Keratinocyte (primary cell): ENCODE results near the gene TXNDC12. TPM values are rescaled to one million over a fixed set of nuclear protein-coding genes. Genes with fewer than 3 reads are reported as not detected.

Experiments used
- DNase-seq: peaks from one replicate; pipeline ENCODE4 v3.0.0-alpha.2; 2011; ENCODE audit warnings: low read depth, missing footprints, low spot score
- FAIRE-seq: peaks from 2 replicates; lab custom pipeline; 2011; peaks lifted over from hg19 to GRCh38; lab: Jason Lieb, UNC
- H2AFZ ChIP-seq: 2 replicates; pipeline ENCODE4 v1.6.0; 2012; ENCODE audit warnings: low read length, control low read depth, inconsistent platforms; ENCODE audit not compliant: control insufficient read depth
- H3K27ac ChIP-seq: 2 replicates; pipeline ENCODE4 v1.5.1; 2011; ENCODE audit warnings: low read length; ENCODE audit not compliant: control insufficient read depth, insufficient read depth
- H3K27me3 ChIP-seq: 3 replicates; pipeline ENCODE4 v1.6.0; 2011; ENCODE audit warnings: low read length; ENCODE audit not compliant: control insufficient read depth, insufficient read depth; ENCODE audit errors: extremely low read depth
- H3K36me3 ChIP-seq, 2 experiments: 2 replicates in 1 of 2; 3 replicates in 1 of 2; pipeline ENCODE4 v1.5.1; 2011; ENCODE audit warnings: low read length in 2 of 2, mild to moderate bottlenecking in 1 of 2; ENCODE audit not compliant: control insufficient read depth in 2 of 2, insufficient read depth in 2 of 2; ENCODE audit errors: extremely low read depth in 1 of 2
- H3K4me1 ChIP-seq: 3 replicates; pipeline ENCODE4 v1.5.1; 2011; ENCODE audit warnings: low read length; ENCODE audit not compliant: control insufficient read depth, insufficient read depth; ENCODE audit errors: extremely low read depth
- H3K4me2 ChIP-seq: 3 replicates; pipeline ENCODE4 v1.6.0; 2011; ENCODE audit warnings: low read depth, low read length; ENCODE audit not compliant: control insufficient read depth, insufficient read depth; ENCODE audit errors: extremely low read depth
- H3K4me3 ChIP-seq, 3 experiments: fragments of 200-600 bp in 1 of 3; sonication (generic) in 1 of 3; 2 replicates in 2 of 3; 3 replicates in 1 of 3; pipeline ENCODE4 v1.5.1; 2011 to 2016; ENCODE audit warnings: low read length in 3 of 3, mild to moderate bottlenecking in 3 of 3, control low read depth in 2 of 3, inconsistent platforms in 1 of 3, low read depth in 1 of 3, mixed read lengths in 1 of 3, mixed run types in 1 of 3, moderate library complexity in 1 of 3; ENCODE audit not compliant: control insufficient read depth in 2 of 3, insufficient read depth in 2 of 3; ENCODE audit errors: extremely low read depth in 1 of 3
- H3K79me2 ChIP-seq: 2 replicates; pipeline ENCODE4 v1.6.0; 2012; ENCODE audit warnings: low read length; ENCODE audit not compliant: control insufficient read depth, insufficient read depth
- H3K9ac ChIP-seq: 3 replicates; pipeline ENCODE4 v1.6.0; 2011; ENCODE audit warnings: low read length; ENCODE audit not compliant: control insufficient read depth, insufficient read depth; ENCODE audit errors: extremely low read depth
- H3K9me1 ChIP-seq: 3 replicates; pipeline ENCODE4 v1.6.0; 2011; ENCODE audit warnings: low read length; ENCODE audit not compliant: control insufficient read depth, insufficient read depth; ENCODE audit errors: extremely low read depth
- H3K9me3 ChIP-seq: 2 replicates; pipeline ENCODE4 v1.5.1; 2012; ENCODE audit warnings: low read depth, low read length; ENCODE audit not compliant: control insufficient read depth
- H4K20me1 ChIP-seq: 3 replicates; pipeline ENCODE4 v1.6.0; 2011; ENCODE audit warnings: low read length; ENCODE audit not compliant: control insufficient read depth, insufficient read depth; ENCODE audit errors: extremely low read depth
- CTCF ChIP-seq, 3 experiments: IDR thresholded peaks in 1 of 3; conservative IDR thresholded peaks in 1 of 3; optimal IDR thresholded peaks in 1 of 3; 2 replicates in 2 of 3; 3 replicates in 1 of 3; pipeline versions ENCODE3 to v1.5.1; 2011; ENCODE audit warnings: low read length in 3 of 3, mild to moderate bottlenecking in 3 of 3, moderate library complexity in 2 of 3, control low read depth in 1 of 3, inconsistent platforms in 1 of 3; ENCODE audit not compliant: insufficient read depth in 2 of 3; ENCODE audit errors: extremely low read depth in 1 of 3
- EZH2 ChIP-seq: IDR thresholded peaks from one replicate; pipeline ENCODE4 v1.6.1; 2012; ENCODE audit warnings: inconsistent platforms, mild to moderate bottlenecking, low read length, moderate library complexity
- dilution Hi-C: fragments of 300-500 bp; cut with MboI; formaldehyde crosslinking; loops from one replicate; pipeline ENCODE4 v1.7.0; 2020; ENCODE audit warnings: low sequenced_read_pairs; ENCODE audit not compliant: extremely low pct_ligation_motif_present
- polyA plus RNA-seq, 5 experiments: library from polyadenylated mRNA; depleted of rRNA in 3 of 5; stranded (reverse) in 3 of 5; stranded (forward) in 1 of 5; unstranded in 1 of 5; fragments of >200 nt; gene quantifications; 1 replicate in 1 of 5; 2 replicates in 3 of 5; 3 replicates in 1 of 5; pipeline versions ENCODE4 v1.2.1 to v1.2.3, GENCODE V29; 2011 to 2012; ENCODE audit warnings: missing spikeins in 2 of 5, low read depth in 1 of 5, low replicate concordance in 1 of 5

The TXNDC12 gene
- polyA plus RNA-seq, 1 donor (not counting 4 experiments of a cell fraction or from before 2014, with no cell fraction given): 28.2 TPM

DNA sequence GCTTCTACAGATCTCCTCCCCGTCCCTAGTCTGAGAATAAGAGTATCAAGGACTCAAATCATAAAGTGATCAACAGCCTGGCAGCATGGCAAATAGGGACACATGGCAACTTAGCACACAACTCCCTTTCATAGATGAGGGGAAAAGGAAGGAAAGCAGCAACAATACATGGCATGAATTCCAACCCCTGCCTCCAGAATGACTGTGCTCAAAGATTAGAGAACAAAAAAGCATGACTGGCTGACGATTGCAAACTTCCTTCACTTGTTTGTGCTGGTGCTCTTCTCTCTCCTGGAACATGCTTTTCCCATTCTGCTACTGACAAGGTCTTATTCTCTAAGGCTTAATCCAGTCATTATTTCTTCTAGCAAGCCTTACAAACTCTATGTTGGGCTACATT, 32.9 kb downstream of the TXNDC12 start:
- no peak overlapping the region for H3K4me2 ChIP-seq
- no peaks in the 10 kb centered on the region for H3K9me3 ChIP-seq
- H3K9me1 ChIP-seq: no peaks in the 10 kb centered on the region
- no peaks in the 10 kb centered on the region for H4K20me1 ChIP-seq
- H3K4me3 ChIP-seq: no peak overlapping the region
- H3K27ac ChIP-seq: no peak overlapping the region
- no peak overlapping the region for H3K9ac ChIP-seq
- DNase-seq: no peak
- peaks cover 7 to 22% of the 10 kb centered on the region in 2 experiments for H3K36me3 ChIP-seq
- no peak for FAIRE-seq
- H2AFZ ChIP-seq: no peak overlapping the region
- no peaks in the 10 kb centered on the region for H3K4me1 ChIP-seq
- no peak for TF ChIP-seq CTCF (optimal IDR thresholded peaks at IDR 0.05 in 1 of 3, IDR thresholded peaks at IDR 0.05 in 1 of 3, conservative IDR thresholded peaks at IDR 0.05 in 1 of 3; ENCODE audit: extremely low read depth in 1 of 3, insufficient read depth in 2 of 3, low read length in 3 of 3)
- no peak for TF ChIP-seq EZH2
- no peaks in the 10 kb centered on the region for H3K79me2 ChIP-seq
- no peaks in the 10 kb centered on the region for H3K27me3 ChIP-seq
- dilution Hi-C loops: no loop called here

DNA sequence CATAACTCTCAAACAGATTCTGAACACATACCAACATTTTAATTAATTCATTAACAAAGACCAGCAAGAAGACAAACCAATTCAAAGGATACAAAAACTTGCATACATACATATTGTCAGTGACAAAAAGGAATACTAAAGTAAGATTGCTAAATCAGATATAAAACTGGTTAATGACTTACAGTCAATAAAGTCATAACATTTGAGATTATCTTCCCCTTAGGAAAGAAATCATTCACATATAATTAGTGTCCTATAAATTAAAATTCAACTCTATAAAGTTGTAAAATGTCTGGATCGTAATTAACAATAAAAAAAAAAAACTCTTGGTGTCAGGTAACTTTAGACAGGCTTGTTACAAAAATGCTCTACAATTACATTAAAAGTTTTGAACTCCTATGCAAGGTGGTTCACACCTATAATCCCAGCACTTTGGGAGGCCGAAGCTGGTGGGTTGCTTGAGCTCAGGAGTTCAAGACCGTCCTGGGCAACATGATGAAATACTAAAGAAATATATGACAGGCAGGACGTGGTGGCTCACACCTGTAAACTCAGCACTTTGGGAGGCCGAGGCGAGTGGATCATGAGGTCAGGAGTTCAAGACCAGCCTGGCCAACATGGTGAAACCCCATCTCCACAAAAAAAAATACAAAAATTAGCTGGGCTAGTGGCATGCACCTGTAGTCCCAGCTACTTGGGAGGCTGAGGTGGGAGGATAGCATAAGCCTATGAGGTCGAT, 46.8 kb downstream of the TXNDC12 start:
- Histone ChIP-seq H3K9ac (no peak overlapping the region), H3K27ac (no peak overlapping the region), H3K27me3 (no peaks in the 10 kb centered on the region), H3K36me3 (no peaks in the 10 kb centered on the region), H3K9me3 (no peaks in the 10 kb centered on the region), H3K4me2 (no peak overlapping the region), H4K20me1 (no peaks in the 10 kb centered on the region), H2AFZ (no peak overlapping the region), H3K4me1 (peaks cover 16% of the 10 kb centered on the region), H3K9me1 (no peaks in the 10 kb centered on the region), H3K79me2 (no peaks in the 10 kb centered on the region), H3K4me3 (no peak overlapping the region)
- dilution Hi-C loops: no loop called here
- FAIRE-seq: no peak
- DNase-seq: no peak
- TF ChIP-seq CTCF (optimal IDR thresholded peaks at IDR 0.05 in 1 of 3, IDR thresholded peaks at IDR 0.05 in 1 of 3, conservative IDR thresholded peaks at IDR 0.05 in 1 of 3; ENCODE audit: extremely low read depth in 1 of 3, insufficient read depth in 2 of 3, low read length in 3 of 3): no peak
